NK-92 (cell line): ENCODE measurements around the gene PVR.
"Not testable (repeated sequence)": the region's sequence is repeated elsewhere in the genome, so short reads cannot be mapped to it uniquely, and the experiment has no call there.

Source experiments
- DNase-seq: peaks from one replicate; lab custom pipeline; 2025; ENCODE audit not compliant: unreplicated experiment; lab: John Stamatoyannopoulos, UW

PVR gene

DNA sequence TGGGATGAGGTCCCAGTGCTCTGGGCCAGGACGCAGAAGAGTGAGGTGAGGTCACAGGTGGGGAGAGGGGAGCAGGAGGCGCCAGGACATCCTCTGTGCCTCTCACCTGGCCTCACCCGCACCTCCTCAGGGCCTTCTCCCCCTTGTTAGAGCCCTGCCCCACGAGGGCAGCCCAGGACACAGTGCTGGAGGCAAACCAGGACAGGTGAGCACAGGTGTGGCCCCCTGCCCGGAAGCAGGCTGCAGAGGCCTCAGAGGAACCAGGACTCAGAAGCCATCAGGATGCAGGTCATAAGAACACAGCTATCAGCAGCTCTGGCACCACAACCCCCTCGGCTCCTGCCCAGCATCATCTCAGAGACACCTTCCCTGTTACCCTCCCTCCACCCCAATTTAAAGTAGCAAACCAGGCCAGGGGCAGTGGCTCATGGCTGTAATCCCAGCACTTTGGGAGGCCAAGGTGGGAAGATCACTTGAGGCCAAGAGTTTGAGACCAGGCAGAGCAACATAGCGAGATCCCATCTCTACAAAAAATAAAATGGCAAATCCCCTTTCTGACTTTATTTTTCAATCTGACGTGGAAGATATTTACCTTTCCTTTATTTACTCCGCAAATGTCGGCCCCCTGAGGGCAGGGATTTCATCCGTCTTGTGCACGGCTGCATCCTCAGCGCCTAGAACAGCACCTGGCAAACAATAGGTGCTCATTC lies 54.9 kb downstream of the PVR start, which contains the start of gene CEACAM16:
Gene CEACAM16, plus strand, starts transcription at position 660 of the 710 bp plus-strand sequence. CDS start 2,306 bp downstream, outside the sequence.
- DNase-seq = no peak

DNA sequence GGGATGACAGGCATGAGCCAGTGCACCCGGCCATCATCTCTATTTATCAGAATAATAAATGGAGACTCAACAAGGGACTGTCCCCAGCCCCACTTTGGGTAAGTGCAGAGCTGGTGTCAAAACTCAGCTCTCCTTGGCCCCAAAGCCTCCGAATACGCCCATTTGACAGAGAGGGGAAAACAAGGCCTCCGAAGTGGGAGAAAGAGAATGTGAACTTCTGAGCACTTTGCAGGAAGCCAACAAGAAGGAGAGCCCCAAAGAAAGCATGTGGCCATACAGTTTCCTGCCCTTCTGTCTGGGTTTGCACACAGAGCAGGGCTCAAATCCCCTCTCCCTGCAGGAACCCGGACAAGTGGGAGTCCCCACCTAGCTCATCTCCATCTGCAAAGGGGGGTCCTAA lies 56.8 kb downstream of the PVR start:
- no peak for DNase-seq

DNA sequence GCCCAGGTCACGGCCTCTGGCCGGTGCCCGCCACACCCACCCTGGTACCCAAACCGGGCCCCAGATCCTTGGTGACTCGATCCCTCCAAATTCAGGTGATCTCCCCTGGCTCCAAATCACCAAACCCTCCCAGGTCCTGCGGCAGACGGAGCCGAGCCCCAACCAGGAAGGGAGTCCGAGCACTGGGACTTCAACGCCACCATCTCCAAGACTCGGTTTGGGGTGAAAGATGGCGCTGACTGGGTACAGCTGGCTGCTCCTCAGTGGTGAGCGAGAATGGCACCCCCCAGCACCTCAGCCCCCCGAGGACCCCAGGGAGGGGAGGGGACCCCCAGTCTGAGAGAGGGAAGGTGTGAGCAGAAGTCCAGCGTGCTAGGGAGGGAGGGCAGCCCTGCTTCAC lies 57.5 kb downstream of the PVR start:
- no peak for DNase-seq

DNA sequence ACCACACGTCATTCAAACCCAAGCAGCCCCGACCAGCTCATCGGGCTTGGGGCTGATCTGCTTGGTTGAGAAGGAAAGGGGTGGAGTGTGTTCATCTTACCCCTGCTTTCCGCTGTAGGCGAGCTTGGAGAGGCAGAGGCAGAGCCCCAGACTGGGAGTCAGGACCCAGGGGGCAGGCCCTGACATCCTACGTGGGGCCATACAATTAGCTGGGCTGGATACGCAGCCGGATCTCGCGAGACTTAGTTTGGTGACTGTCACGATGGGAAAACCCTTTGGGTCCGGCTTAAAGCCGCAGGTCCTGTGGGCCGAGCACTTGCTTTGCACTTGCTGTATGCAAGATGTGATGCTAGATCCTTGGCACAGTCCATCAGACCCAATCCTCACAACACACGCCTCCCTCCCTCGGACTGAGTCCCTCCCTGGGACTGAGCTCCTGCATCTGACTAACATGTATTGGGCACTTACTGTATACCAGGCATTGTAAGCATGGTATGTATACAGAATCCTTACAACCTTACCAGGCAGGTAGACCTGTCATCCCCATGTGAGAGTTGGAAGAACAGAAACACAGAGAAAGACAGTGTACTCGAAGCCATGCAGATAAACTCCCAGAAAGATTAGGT lies 59.0 kb downstream of the PVR start:
- DNase-seq = no peak

DNA sequence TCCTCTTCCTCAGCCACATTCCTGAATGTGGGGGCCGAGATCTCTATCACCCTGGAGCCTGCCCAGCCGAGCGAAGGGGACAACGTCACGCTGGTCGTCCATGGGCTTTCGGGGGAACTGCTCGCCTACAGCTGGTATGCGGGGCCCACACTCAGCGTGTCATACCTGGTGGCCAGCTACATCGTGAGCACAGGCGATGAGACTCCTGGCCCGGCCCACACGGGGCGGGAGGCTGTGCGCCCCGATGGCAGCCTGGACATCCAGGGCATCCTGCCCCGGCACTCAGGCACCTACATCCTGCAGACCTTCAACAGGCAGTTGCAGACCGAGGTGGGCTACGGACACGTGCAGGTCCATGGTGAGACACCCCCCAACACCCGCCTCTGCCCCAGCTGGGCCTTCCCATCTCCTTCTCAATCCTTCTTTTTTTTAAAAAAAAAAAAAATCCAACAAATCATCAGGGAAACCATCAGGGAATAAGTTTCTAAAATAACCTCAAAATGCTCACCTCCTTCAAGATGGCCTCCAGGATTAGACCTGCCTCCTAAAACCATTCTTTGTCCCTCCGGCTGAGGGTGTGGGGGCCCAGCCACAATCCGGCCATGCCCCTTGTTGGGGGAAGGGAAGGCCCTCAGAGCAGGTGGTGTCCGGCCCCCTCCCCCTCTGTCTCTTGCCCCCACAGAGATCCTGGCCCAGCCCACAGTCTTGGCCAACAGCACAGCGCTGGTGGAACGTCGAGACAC lies 59.8 kb downstream of the PVR start:
- DNase-seq = no peak

DNA sequence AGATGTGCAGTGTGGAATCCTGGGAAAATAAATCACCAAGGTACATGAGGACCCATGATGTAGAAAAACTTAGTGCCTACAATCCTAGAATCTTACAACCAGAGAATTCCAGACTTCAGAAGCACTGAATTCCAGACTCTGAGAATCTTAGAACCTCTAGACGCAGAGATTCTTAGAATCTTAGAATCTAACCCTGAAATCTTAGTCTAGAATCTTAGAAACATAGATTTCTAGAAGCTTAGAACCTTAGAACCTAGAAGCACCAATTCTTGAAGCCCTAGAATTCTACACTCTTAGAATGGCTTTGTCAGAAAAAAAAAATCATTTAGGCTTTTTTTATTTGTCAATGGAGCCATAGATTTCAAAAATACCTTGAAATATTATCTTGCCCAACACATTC lies 61.3 kb downstream of the PVR start:
- DNase-seq = no peak

DNA sequence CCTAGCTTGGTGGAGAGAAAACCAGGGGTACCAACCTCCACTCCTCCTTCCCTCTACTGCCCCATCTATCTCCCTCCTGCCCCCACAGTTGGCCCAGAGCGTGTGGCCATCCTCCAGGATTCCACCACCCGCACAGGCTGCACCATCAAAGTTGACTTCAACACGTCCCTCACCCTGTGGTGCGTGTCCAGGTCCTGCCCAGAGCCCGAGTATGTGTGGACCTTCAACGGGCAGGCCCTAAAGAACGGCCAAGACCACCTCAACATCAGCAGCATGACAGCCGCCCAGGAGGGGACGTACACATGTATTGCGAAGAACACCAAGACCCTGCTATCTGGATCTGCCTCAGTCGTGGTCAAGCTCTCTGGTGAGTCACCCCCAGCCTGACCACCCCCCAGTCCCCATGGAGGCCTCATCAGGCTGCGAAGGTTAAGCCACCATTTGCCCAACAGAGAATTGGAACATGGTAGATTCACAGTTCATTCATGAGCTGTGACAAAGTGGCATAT lies 61.8 kb downstream of the PVR start:
- DNase-seq = no peak

DNA sequence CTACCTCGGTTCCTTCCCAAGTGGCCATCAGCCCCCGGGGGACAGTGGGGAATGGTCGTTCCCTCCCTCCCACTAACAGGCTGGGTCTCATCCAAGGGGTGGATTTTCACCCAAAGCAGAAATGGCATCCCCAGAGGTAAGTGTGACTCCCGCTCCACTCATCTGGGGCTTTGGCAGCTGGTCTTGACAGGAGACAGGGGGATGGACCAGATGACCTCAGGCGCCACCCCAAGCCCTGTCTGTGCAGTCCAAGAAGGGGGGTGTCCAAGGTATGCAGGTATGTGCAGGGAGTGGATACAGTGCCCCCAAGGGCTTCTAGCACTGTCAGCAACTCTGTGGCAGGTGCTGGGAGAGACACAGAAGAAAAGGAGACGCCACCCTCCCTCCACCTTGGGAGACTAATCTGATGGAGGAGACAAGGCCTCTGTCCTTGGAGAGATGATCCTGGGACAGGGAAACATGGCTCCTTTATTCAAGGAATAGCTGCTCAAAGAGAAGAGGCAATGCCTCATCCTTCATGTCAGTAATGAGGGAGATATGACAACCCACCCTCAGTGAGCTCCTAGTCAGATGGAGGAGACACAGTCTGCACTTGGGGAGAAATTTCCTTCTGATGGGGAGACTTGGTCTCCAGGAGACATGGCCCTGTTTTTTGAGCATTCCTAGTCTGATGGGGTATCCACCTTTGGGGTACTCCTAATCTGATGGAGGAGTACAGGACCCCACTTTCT lies 63.0 kb downstream of the PVR start:
- no peak for DNase-seq

DNA sequence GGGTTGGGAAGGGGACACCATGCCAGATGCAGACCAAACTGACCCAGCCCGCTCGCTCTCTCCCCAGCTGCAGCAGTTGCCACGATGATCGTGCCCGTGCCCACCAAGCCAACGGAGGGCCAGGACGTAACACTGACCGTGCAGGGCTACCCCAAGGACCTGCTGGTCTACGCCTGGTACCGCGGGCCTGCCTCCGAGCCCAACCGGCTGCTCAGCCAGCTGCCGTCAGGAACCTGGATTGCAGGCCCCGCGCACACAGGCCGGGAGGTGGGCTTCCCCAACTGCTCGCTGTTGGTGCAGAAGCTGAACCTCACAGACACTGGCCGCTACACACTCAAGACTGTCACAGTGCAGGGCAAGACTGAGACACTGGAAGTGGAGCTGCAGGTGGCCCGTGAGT lies 64.1 kb downstream of the PVR start:
- DNase-seq = no peak

DNA sequence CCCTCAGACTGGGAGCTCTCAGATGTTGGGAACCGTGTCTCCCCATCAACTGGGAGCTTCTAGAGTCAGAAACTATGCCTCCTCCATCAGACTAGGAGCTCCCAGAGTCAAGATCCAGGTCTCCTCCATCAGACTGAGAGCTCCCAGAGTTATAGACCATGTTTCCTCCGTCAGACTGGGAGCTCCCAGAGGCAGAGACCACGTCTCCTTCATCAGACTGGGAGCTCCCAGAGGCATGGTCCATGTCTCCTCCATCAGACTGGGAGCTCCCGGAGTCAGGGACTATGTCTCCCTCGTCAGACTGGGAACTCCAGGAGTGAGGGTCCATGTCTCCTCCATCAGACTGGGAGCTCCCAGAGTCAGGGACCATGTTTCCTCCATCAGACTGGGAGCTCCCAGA lies 65.2 kb downstream of the PVR start:
- DNase-seq = no peak

DNA sequence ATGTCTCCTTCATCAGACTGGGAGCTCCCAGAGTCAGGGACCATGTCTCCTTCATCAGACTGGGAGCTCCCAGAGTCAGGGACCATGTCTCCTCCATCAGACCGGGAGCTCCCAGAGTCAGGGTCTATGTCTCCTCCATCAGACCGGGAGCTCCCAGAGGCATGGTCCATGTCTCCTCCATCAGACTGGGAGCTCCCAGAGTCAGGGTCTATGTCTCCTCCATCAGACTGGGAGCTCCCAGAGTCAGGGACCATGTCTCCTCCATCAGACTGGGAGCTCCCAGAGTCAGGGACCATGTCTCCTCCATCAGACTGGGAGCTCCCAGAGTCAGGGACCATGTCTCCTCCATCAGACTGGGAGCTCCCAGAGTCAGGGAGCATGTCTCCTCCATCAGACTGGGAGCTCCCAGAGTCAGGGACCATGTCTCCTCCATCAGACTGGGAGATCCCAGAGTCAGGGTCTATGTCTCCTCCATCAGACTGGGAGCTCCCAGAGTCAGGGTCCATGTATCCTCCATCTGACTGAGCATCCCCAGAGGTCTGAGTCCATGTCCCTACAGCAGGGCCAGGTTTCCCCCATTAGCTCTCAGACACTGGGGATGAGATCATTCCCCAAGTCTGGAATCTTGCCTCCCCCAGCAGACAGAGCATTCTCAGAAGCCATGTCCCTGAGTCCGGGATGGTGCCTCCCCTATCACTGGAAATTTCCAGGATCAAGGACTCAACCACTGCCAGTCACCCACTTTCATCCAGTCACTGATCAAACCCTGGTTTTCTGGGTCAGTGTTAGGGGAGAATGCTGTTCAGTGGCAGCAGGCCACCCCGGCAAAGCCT lies 65.9 kb downstream of the PVR start:
- DNase-seq = not testable (repeated sequence)

DNA sequence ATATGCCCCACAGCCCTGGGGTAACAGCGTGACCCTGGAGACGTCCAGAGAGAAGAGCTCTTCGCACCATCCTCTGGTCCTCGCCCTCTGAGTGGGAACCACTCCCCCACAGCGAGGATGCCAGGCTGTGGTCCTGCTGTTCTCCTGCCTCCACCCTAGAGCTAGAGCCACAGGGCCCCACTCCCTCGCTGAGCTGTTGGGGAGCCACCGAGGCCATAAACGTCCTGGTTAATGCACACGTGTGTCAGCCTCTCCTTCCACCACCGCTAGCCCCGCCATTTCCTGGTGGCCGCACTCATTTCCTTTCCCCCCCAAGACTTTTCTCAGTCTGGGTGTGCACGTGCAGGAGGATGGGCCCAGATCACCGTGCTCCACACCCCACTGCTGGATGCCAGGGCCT lies 66.8 kb downstream of the PVR start:
- DNase-seq = no peak

DNA sequence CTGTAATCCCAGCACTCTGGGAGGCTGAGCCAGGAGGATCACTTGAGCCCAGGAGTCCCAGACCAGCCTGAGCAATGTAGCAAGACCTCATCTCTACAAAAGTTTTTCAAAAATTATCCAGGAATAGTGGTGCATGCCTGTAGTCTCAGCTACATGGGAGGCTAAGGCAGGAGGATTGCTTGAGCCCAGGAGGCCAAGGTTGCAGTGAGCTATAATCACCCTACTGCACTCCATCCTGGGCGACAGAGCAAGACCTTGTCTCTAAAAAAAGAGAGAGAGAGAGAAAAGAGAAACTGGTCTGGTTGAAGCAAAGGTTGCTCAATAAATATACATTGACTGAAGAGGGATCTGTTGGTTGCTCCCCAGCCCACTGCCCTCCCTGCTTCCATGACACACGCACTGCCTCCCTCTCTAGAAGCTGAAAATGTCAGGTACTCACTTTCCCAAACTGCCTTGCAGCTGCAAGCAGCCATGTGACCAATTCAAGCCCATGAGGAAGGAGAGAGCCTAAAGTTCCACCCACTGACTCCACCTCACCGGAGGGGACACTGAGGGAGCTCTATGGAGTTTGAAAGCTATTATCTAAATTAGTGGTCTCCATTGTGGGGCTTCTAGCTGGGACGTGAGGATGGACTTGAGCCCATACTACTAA lies 69.3 kb downstream of the PVR start:
- no peak for DNase-seq
